HG03432 (cell line): ENCODE results near the gene TSPYL1.

Source experiments
- ATAC-seq: cut with Tn5 transposase; IDR thresholded peaks from one replicate; pipeline ENCODE4 v1.9.1; 2021; ENCODE audit warnings: mild to moderate bottlenecking, moderate library complexity; ENCODE audit not compliant: unreplicated experiment

TSPYL1 gene

GRCh38 chr6:116265041-116265829 lies 14.5 kb downstream of the TSPYL1 start:
- ATAC-seq = no peak

DNA sequence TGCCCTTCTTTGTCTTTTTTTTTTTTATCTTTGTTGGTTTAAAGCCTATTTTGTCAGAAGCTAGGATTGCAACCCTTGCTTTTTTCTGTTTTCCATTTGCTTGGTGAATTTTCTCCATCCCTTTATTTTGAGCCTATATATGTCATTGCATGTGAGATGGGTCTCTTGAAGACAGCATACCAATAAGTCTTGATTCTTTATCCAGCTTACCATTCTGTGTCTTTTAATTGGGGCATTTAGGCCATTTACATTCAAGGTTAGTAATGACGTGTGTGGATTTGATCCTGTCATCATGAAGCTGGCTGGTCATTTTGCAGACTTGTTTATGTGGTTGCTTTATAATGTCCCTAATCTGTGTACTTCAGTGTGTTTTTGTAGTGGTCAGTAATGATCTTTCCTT lies 16.4 kb downstream of the TSPYL1 start:
- ATAC-seq = no peak

- no peak for ATAC-seq
Measured at GRCh38 chr6:116258520-116258919, 21.2 kb downstream of the TSPYL1 start.

- ATAC-seq = no peak
Measured at GRCh38 chr6:116256694-116257093, 23.0 kb downstream of the TSPYL1 start.

- no peak for ATAC-seq
Measured at GRCh38 chr6:116255246-116255800, 24.4 kb downstream of the TSPYL1 start.

DNA sequence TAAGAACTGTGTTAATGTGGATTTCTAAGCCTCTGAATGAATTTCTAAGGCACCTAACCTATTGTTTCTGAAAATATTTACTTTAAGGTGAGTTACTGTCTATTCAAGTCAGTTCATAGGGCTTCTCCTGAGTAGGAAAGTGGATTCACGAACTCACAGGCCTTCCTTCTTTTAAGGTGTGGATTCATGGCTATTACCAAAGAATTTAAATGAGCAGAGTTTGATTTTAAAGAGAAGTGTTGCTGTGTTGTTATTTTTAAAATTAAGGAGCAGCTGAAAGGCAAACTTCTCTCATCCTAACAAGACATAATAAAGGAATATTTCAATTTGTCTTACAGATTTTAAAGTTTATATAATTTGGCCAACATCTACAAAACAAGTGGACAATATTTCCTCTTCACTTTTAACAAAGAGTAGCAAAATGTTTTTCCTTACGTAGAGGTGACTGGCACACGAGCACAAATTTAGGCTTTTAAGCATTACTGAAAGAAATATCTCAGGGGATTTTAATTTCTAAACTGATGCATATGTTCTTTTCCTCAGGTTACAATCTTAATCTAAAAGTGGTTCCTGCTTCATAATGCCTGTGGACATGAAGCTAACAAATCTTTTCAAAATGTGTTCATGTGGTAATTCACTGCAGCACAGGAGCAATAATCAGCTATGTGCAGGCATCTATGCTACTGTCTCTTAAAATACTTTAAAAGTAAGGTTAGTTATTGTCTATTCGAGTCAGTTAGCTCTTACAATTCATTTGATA lies 25.3 kb downstream of the TSPYL1 start:
- peak; percentile 31 for ATAC-seq

GRCh38 chr6:116253505-116254296 lies 26.0 kb downstream of the TSPYL1 start, which contains the start of gene TSPYL4:
Gene TSPYL4, minus strand, starts transcription at chr6:116254075. Its CDS starts 67 bp downstream, at chr6:116254008.
- ATAC-seq = peak; percentile 99

GRCh38 chr6:116253188-116253504 lies 26.6 kb downstream of the TSPYL1 start:
- no peak for ATAC-seq

- no peak for ATAC-seq
Measured at GRCh38 chr6:116251568-116252384, 28.0 kb downstream of the TSPYL1 start.

DNA sequence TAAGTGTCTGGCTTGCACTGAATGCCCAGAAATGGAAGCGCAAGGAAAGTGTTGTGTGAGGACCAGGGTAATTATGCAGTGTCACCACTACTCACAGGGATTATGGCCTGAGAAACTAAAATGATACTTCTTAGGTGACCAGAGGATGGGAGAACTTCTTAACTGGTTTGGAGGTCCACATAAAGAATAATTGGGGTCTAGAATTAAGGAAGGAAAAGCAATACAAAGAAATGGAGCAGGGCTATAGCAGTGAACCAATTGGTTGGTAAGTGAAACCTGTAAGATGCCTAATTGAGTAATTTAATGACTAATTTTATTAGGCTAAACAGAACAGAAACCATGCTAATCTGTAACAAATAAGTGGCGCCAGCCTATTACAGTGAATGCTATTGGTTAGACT lies 31.2 kb downstream of the TSPYL1 start:
- no peak for ATAC-seq

DNA sequence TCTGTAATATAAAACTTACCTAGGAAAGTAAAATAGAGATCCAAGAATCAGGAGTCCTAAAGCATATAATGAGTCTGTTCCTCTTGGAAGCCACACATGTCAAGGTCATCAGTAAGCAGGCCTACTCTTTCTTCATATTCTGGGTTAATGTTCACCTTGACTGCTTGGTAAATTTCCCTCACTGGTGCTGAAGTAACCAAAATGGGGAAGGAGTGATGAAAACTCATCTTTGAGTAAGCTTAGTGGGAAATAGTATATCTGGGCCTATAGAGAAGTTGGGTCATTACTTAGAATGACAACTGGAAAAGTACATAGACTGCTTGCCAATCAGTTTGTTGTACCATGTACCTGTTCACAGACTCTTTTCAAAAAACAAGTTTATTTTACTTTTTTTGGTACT lies 32.4 kb downstream of the TSPYL1 start:
- no peak for ATAC-seq

- no peak for ATAC-seq
Measured at GRCh38 chr6:116246089-116246488, 33.6 kb downstream of the TSPYL1 start.

GRCh38 chr6:116244284-116244683 lies 35.4 kb downstream of the TSPYL1 start:
- ATAC-seq = no peak

- no peak for ATAC-seq
Measured at GRCh38 chr6:116239856-116240255, 39.9 kb downstream of the TSPYL1 start.

DNA sequence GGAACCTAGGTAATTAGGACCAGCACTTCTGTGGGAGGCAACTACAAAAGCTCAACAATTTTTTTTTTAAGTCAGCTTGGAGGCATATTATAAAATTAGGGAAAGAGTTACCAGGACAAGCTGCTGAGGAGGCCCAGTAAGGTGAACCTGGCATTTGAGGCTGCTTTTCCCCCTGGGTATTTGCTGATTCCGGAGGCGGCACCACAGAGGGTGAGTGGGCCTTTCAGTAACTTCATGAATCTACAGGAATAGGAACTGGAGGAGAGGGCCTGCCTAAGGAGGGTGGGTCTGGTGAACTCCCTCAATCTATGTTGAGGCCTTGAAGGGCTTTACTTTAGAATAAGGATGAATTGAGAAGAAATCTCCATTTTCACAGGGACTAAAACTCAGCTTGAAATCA lies 40.5 kb downstream of the TSPYL1 start:
- ATAC-seq = no peak

- ATAC-seq = no peak
Measured at GRCh38 chr6:116238083-116238482, 41.6 kb downstream of the TSPYL1 start.

DNA sequence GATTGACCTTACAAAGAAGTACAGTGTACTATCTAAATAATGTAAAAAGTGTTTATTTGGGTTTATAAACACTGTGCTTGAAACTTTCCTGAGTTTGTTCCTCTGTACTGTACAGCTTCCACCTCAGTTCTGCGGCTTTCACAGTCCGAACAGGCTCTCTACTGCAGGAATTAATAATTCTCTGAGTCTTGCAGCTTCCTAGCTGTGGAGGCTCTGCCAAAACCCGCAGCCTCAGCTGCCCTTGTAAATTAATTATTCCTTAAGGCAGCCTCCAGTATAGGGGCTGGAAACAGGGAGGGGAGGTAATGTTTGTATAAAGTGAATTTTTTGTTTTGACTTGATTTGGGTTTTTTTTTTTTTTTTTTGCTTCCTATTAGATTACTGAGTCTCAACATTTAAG lies 45.0 kb downstream of the TSPYL1 start:
- no peak for ATAC-seq

GRCh38 chr6:116229287-116229913 lies 50.3 kb downstream of the TSPYL1 start:
- no peak for ATAC-seq
